HL-60/S4 treated with retinoic acid at 250 ng/mL for 4 days and 3 days (cell line): Measurements from ENCODE around the gene FYB1.
"Not testable (repeated sequence)": the region's sequence is repeated elsewhere in the genome, so short reads cannot be mapped to it uniquely, and the experiment has no call there.

Experiments used
- in situ Hi-C: fragments of 300-500 bp; cut with MboI; formaldehyde crosslinking; loops from 2 replicates; pipeline ENCODE4 v1.7.0; 2022; ENCODE audit warnings: low sequenced_read_pairs

Gene FYB1

DNA sequence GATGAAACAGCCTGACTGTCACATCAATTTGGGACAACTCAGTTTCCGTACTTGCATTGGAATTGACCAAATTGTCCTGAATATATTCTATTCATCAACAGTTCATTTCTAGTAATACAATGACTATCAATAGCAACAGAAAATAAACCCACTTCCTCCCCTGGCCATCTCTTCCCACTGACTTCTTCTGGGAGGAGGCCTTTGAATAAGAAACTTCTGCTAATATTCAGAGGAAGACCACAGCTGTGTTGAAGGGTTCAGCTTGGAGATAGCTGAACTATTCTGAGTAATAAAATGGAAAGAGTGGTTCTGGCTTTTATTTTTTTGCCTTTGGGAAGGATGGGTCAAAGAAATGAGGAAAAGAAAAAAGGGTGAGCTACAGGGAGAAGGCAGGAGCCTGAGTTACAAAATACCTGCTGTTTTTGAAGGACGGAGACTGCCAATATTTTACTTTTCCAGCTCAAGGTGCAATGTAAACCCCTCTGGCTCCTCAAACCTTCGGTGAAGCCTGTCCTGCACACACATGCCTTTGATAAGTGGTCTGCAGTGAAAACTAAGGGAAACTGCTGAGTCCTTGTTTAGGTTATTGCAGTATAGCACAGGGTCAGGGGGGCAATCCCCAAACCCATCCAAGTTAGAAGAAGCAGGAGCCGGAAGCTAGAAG, 29.9 kb downstream of the FYB1 start:
- in situ Hi-C loops, result no loop called here

- in situ Hi-C loops, result no loop called here
Observed at GRCh38 chr5:39187831-39188731, 31.3 kb downstream of the FYB1 start.

- in situ Hi-C loops, result no loop called here
Observed at GRCh38 chr5:39186722-39187539, 32.4 kb downstream of the FYB1 start.

DNA sequence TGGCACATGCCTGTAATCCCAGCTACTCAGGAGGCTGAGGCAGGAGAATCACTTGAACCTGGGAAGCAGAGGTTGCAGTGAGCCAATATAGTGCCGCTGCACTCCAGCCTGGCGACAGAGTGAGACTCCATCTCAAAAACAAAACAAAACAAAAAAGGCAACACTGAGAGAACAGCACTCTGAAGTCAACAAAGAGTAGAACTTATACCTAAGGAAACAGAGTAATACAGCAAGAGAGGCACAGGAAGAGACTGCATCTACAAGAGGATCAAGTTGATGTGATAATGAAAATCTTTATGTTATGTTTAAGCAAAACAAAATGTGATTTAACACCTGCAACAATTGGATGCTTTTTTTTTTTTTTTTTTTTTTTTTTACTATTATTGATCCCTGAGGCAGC, 33.1 kb downstream of the FYB1 start:
- in situ Hi-C loops, result no loop called here

GRCh38 chr5:39185761-39186160, 33.6 kb downstream of the FYB1 start:
- in situ Hi-C loops, result no loop called here

- in situ Hi-C loops, result not testable (repeated sequence)
Observed at GRCh38 chr5:39179561-39179960, 39.8 kb downstream of the FYB1 start.

- in situ Hi-C loops, result no loop called here
Observed at GRCh38 chr5:39178861-39179260, 40.5 kb downstream of the FYB1 start.

- in situ Hi-C loops, result no loop called here
Observed at GRCh38 chr5:39178171-39178570, 41.2 kb downstream of the FYB1 start.

- in situ Hi-C loops, result no loop called here
Observed at GRCh38 chr5:39177631-39177964, 41.8 kb downstream of the FYB1 start.

- in situ Hi-C loops, result no loop called here
Observed at GRCh38 chr5:39176759-39177630, 42.4 kb downstream of the FYB1 start.

- in situ Hi-C loops, result no loop called here
Observed at GRCh38 chr5:39175273-39175955, 43.9 kb downstream of the FYB1 start.

- in situ Hi-C loops, result no loop called here
Observed at GRCh38 chr5:39173069-39173468, 46.3 kb downstream of the FYB1 start.

GRCh38 chr5:39172593-39172992, 46.8 kb downstream of the FYB1 start:
- in situ Hi-C loops, result no loop called here

GRCh38 chr5:39171647-39172046, 47.7 kb downstream of the FYB1 start:
- in situ Hi-C loops, result no loop called here

DNA sequence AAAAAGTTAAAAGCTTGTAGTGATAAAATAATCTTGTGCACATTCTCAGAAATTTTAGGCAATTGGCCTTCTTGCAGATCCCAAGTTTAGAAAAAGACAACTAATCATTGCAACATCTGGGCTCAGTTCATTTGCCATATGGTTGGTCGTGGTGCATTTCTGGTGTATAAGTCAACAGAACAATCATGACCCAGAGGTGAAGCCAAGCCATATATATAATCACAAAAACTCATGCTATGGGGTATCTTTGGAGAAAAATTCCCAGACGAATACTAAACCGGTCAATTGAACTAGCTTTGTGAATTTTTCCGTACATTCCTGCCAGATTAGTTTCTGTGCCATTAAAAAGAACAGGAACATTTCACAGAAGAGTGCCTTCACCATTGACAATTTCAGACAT, 50.3 kb downstream of the FYB1 start:
- in situ Hi-C loops, result no loop called here

- in situ Hi-C loops, result no loop called here
Observed at GRCh38 chr5:39167972-39168342, 51.4 kb downstream of the FYB1 start.

GRCh38 chr5:39167141-39167971, 52.0 kb downstream of the FYB1 start:
- in situ Hi-C loops, result no loop called here

DNA sequence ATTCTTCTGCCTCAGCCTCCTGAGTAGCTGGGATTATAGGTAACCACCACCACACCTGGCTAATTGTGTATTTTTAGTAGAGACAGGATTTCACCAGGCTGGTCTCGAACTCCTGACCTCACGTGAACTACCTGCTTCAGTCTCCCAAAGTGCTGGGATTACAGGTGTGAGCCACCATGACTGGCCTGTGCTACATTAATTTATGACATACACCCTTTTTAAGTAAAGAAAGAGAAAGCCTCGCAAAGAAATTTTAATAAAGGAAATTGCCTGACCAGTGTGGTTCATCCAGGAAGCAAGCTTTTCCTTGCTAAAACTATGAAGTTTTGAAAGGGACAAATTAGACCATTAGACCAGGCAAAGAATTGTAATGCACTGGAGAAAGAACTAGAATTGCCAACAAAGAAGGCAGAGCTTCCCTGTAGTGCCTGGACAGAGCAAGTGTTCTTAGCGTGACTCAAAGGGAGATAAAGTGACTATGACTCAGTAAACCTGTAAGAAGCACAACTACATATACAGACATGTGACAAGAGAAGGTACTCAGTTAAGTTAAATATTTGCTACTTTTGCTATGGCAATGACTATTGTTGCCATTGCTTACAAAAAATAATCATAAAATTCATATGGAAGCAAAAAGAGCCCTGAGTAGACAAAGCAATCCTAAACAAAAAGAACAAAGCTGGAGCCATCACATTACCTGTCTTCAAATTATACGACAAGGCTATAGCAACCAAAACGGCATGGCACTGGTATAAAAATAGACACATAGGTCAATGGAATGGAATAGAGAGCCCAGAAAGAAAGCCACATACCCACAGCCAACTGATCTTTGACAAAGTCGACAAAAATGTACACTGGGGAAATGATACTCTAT, 54.6 kb downstream of the FYB1 start:
- in situ Hi-C loops, result no loop called here
